Tibial artery (tissue), 4 donors: Measurements from ENCODE around the gene URB2.

Experiments
- DNase-seq, 2 donors: peaks; one replicate each; pipeline ENCODE4 v3.0.0-alpha.2; 2019
- H3K27ac ChIP-seq, 2 donors: fragments of 200-600 bp; sonication (generic) in 1 of 2; 1 replicate in 1 of 2; 2 replicates in 1 of 2; pipeline ENCODE4 v1.5.1; 2018 to 2019; ENCODE audit warnings: mild to moderate bottlenecking in 1 of 2
- H3K27me3 ChIP-seq, 2 donors: fragments of 200-600 bp; sonication (generic) in 1 of 2; one replicate each; pipeline versions ENCODE4 v1.5.1 to v1.6.0; 2016 to 2019
- H3K36me3 ChIP-seq, 3 donors: fragments of 200-600 bp; sonication (generic) in 2 of 3; one replicate each; pipeline ENCODE4 v1.5.1; 2016 to 2019; ENCODE audit warnings: mild to moderate bottlenecking in 2 of 3
- H3K4me1 ChIP-seq, 4 donors: fragments of 200-600 bp; sonication (generic) in 2 of 4; 1 replicate in 3 of 4; 2 replicates in 1 of 4; pipeline ENCODE4 v1.5.1; 2016 to 2019
- H3K4me3 ChIP-seq, 2 donors: fragments of 200-600 bp; sonication (generic) in 1 of 2; 1 replicate in 1 of 2; 2 replicates in 1 of 2; pipeline ENCODE4 v1.5.1; 2018 to 2019; ENCODE audit warnings: mild to moderate bottlenecking in 2 of 2
- H3K9me3 ChIP-seq, 3 donors: fragments of 200-600 bp; sonication (generic) in 1 of 3; one replicate each; pipeline ENCODE4 v1.5.1; 2016 to 2019
- intact Hi-C: fragments of 100-400 bp; cut with DNase I; formaldehyde crosslinking; loops from one replicate; pipeline ENCODE4 v1.15.0; 2023; ENCODE audit warnings: low total_unique reads
- TF ChIP-seq, protein P1 (sequence below), 2 experiments: fragments of 200-600 bp in 1 of 2; fragments of 450-650 bp in 1 of 2; IDR thresholded peaks; one replicate each; pipeline ENCODE4 v1.5.1; 2017 to 2019; ENCODE audit warnings: antibody characterized with exemption in 2 of 2, mild to moderate bottlenecking in 1 of 2, moderate library complexity in 1 of 2

The URB2 gene

DNA sequence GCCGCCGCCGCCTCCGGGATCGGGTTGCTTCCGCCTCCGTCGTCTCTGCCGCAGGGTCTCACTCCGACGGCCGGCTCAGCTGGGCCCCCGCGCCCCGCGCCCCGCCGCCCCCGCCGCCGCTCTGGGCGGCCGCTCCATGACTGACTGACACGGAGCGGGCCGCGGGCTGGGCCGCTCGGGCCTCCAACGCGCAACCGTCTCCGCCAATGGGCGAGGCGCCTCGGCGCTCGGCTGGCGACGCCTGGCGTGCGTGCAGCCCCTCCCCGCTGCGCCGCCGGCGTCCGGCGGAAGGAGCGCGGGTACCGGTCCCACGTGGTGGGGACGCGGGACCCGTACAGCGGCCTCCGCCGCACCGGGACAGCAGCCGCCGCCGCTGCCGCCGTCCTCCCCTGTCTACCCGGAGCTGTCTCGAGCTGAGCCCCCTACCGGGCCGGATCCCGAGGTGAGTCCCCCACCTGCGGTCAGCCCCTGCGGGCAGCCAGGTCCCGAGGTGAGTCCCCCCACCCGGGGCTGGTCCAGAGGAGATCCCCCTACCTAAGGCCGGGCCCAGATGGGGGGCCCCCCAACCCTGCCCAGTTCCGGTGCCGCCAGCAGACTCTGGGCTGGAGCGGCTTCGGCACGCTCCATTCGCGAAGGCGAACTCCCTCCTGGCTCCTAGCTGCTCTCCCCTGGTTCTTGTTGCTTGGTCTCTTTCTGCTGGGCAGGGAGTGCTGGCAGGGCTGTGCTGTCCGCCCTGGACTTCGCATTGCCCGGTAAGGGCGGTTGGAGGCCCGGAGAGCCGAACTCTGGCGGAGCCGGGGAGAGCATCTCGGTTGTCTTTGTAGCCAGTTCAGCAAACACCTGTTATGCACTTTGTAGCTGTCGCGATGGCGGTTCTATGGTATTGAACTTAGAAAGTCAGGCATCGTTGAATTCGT, at the start of gene URB2, which contains the start of gene TAF5L:
TSS of gene URB2 (plus strand) at position 333 of the 917 bp plus-strand sequence. CDS start 1,387 bp downstream, outside the sequence.
TSS of gene TAF5L (minus strand) at position 208 of the 917 bp plus-strand sequence. CDS start 11,640 bp downstream, outside the sequence.
- no peaks in the 10 kb centered on the region for H3K36me3 ChIP-seq
- H3K27me3 ChIP-seq = no peaks in the 10 kb centered on the region
- DNase-seq = peak; percentile 84 to 94
- H3K4me3 ChIP-seq = peak within 1 kb of the TSS; percentile 73 to 77
- TF ChIP-seq, protein P1, sequence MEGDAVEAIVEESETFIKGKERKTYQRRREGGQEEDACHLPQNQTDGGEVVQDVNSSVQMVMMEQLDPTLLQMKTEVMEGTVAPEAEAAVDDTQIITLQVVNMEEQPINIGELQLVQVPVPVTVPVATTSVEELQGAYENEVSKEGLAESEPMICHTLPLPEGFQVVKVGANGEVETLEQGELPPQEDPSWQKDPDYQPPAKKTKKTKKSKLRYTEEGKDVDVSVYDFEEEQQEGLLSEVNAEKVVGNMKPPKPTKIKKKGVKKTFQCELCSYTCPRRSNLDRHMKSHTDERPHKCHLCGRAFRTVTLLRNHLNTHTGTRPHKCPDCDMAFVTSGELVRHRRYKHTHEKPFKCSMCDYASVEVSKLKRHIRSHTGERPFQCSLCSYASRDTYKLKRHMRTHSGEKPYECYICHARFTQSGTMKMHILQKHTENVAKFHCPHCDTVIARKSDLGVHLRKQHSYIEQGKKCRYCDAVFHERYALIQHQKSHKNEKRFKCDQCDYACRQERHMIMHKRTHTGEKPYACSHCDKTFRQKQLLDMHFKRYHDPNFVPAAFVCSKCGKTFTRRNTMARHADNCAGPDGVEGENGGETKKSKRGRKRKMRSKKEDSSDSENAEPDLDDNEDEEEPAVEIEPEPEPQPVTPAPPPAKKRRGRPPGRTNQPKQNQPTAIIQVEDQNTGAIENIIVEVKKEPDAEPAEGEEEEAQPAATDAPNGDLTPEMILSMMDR (IDR thresholded peaks at IDR 0.05) = no peak
- H3K4me1 ChIP-seq = peaks cover 0 to 52% (median 32%) of the 10 kb centered on the region in 4 donors
- H3K27ac ChIP-seq = peak within 1 kb of the TSS; percentile 78 to 91
- intact Hi-C loops = no loop called here
- H3K9me3 ChIP-seq = no peaks in the 10 kb centered on the region

DNA sequence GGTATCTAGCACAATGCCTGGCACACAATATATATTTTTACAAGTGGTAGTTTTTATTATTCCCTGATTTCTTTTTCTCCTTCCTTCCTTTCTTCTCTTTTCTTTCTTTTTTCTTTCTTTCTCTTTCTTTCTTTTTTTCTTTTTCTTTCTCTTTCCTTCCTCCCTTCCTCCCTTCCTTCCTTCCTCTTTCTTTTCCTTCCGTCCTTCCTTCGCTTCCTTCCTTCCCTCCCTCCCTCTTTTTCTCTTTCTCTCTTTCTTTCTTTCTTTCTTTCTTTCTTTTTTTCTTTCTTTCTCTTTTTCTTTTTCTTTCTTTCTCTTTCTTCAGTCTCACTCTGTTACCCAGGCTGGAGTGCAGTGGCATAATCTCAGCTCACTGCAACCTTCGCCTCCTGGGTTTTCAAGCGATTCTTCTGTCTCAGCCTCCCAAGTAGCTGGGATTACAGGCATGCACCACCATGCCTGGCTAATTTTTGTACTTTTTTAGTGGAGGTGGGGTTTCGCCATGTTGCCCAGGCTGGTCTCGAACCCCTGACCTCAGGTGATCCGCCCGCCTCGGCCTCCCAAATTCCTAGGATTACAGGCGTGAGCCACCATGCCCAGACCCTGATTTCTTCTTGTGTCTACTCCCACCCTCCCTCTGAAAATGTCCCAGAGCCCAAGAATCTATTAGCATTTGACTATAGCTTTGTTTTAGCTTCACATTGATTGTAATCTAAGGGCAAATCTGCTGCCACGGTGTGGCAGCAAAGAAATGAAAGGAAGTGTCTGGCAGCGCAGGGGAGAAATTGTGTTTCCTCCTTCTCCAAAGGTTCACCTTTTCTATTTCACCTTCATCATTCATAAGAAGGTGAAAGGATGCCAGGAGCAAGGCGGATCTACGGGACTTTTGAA, 47.6 kb upstream of the URB2 start:
- H3K4me3 ChIP-seq = peak overlapping the region; percentile 5 to 28
- H3K27me3 ChIP-seq = no peaks in the 10 kb centered on the region
- H3K27ac ChIP-seq = peak overlapping the region; percentile 66 to 70
- no peak for DNase-seq
- H3K9me3 ChIP-seq = no peaks in the 10 kb centered on the region
- intact Hi-C loops = no loop called here
- peaks cover 0 to 39% (median 22%) of the 10 kb centered on the region in 4 donors for H3K4me1 ChIP-seq
- TF ChIP-seq, protein P1 (IDR thresholded peaks at IDR 0.05) = peak in 1 of 2 experiments; percentile 20
- no peaks in the 10 kb centered on the region for H3K36me3 ChIP-seq

DNA sequence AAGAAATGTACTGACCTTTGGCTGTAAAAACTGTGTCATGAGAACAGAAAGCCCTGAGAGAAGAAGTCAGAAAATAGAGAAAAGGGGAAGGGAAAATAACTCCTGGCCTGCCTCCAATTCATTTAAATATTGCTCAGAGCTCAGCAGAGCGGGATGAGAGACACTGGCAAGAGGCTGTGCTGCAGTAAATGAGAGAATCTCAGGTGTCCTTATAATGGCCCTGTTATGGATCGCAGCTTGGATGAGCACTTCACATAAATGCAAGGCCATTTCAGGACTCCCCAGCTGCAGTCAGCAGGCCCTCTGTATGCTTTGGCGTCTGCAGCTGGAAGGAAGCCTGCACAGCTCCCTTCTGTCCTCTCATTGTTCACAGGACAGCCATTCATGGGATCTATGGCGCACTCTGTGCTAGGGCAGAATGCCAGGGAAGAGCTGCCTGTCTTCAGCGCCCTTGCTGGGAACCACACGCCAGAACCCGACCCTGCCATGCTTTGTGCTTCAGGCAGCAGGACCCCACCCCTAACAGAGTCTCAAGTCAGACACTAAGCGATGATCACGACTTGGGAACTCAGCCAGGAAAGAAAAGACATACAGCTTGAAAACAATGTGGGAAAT, 46.9 kb upstream of the URB2 start:
- peak overlapping the region; percentile 66 to 70 for H3K27ac ChIP-seq
- no peaks in the 10 kb centered on the region for H3K27me3 ChIP-seq
- no peaks in the 10 kb centered on the region for H3K36me3 ChIP-seq
- peaks cover 0 to 39% (median 22%) of the 10 kb centered on the region in 4 donors for H3K4me1 ChIP-seq
- intact Hi-C loops = no loop called here
- peak; percentile 32 to 81 for DNase-seq
- H3K4me3 ChIP-seq = peak overlapping the region; percentile 5 to 28
- no peaks in the 10 kb centered on the region for H3K9me3 ChIP-seq
- TF ChIP-seq, protein P1 (IDR thresholded peaks at IDR 0.05) = no peak

DNA sequence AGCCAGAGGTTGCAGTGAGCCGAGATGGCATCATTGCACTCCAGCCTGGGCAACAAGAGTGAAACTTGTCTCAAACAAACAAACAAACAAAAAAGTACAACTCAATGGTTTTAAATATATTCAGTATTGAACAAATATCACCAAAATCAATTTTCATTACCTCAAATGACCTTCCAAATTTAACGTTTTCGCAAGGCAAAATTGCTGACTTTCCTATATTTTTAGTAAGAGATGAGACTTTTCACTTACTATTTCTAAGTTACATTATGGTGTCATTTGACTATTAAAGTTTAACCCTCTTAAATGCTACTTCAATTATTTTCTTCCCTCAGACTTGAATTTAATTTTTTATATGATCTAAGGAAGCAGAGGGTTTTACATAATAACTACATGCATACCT, 44.6 kb upstream of the URB2 start:
- Histone ChIP-seq H3K4me1 (peaks cover 0 to 39% (median 22%) of the 10 kb centered on the region in 4 donors), H3K27me3 (no peaks in the 10 kb centered on the region), H3K36me3 (no peaks in the 10 kb centered on the region), H3K4me3 (no peak overlapping the region), H3K9me3 (no peaks in the 10 kb centered on the region), H3K27ac (peak overlapping the region; percentile 71)
- intact Hi-C loops = no loop called here
- DNase-seq = no peak
- TF ChIP-seq, protein P1 (IDR thresholded peaks at IDR 0.05) = no peak
